ENCODE data around the gene RAPH1.

RAPH1 gene

GRCh38 chr2:203490391-203490790, 44.7 kb downstream of the RAPH1 start:
- no peak for DNase-seq (ENCODE audit: low read depth in 2 of 2)

- DNase-seq (ENCODE audit: low read depth in 2 of 2): no peak
Observed at GRCh38 chr2:203489531-203489930, 45.6 kb downstream of the RAPH1 start.

GRCh38 chr2:203484266-203485112, 50.6 kb downstream of the RAPH1 start:
- no peak for DNase-seq (ENCODE audit: low read depth in 2 of 2)

- no peak for DNase-seq (ENCODE audit: low read depth in 2 of 2)
Observed at GRCh38 chr2:203480623-203481022, 54.5 kb downstream of the RAPH1 start.

GRCh38 chr2:203476881-203477280, 58.2 kb downstream of the RAPH1 start:
- no peak for DNase-seq (ENCODE audit: low read depth in 2 of 2)

GRCh38 chr2:203471323-203471722, 63.8 kb downstream of the RAPH1 start:
- no peak for DNase-seq (ENCODE audit: low read depth in 2 of 2)

- no peak for DNase-seq (ENCODE audit: low read depth in 2 of 2)
Observed at GRCh38 chr2:203470371-203470770, 64.7 kb downstream of the RAPH1 start.

GRCh38 chr2:203469546-203469945, 65.6 kb downstream of the RAPH1 start:
- DNase-seq (ENCODE audit: low read depth in 2 of 2): no peak

GRCh38 chr2:203463266-203463678, 71.8 kb downstream of the RAPH1 start:
- peak; percentile 63 to 71 for DNase-seq (ENCODE audit: low read depth in 2 of 2)

- DNase-seq (ENCODE audit: low read depth in 2 of 2): no peak
Observed at GRCh38 chr2:203462308-203462707, 72.8 kb downstream of the RAPH1 start.

- DNase-seq (ENCODE audit: low read depth in 2 of 2): no peak
Observed at GRCh38 chr2:203461746-203462145, 73.4 kb downstream of the RAPH1 start.

- DNase-seq (ENCODE audit: low read depth in 2 of 2): no peak
Observed at GRCh38 chr2:203455209-203455608, 79.9 kb downstream of the RAPH1 start.

- no peak for DNase-seq (ENCODE audit: low read depth in 2 of 2)
Observed at GRCh38 chr2:203453858-203454451, 81.1 kb downstream of the RAPH1 start.

- no peak for DNase-seq (ENCODE audit: low read depth in 2 of 2)
Observed at GRCh38 chr2:203451689-203452088, 83.4 kb downstream of the RAPH1 start.

- peak; percentile 50 to 52 for DNase-seq (ENCODE audit: low read depth in 2 of 2)
Observed at GRCh38 chr2:203451011-203451410, 84.1 kb downstream of the RAPH1 start.

GRCh38 chr2:203450561-203450960, 84.5 kb downstream of the RAPH1 start:
- DNase-seq (ENCODE audit: low read depth in 2 of 2): no peak

GRCh38 chr2:203446780-203447179, 88.3 kb downstream of the RAPH1 start:
- no peak for DNase-seq (ENCODE audit: low read depth in 2 of 2)

GRCh38 chr2:203446071-203446481, 89.0 kb downstream of the RAPH1 start:
- DNase-seq (ENCODE audit: low read depth in 2 of 2): no peak

- no peak for DNase-seq (ENCODE audit: low read depth in 2 of 2)
Observed at GRCh38 chr2:203444738-203445137, 90.4 kb downstream of the RAPH1 start.

GRCh38 chr2:203442463-203442862, 92.6 kb downstream of the RAPH1 start:
- no peak for DNase-seq (ENCODE audit: low read depth in 2 of 2)

GRCh38 chr2:203441463-203441862, 93.6 kb downstream of the RAPH1 start:
- no peak for DNase-seq (ENCODE audit: low read depth in 2 of 2)

GRCh38 chr2:203440671-203441070, 94.4 kb downstream of the RAPH1 start:
- DNase-seq (ENCODE audit: low read depth in 2 of 2): no peak

GRCh38 chr2:203438528-203438927, 96.6 kb downstream of the RAPH1 start:
- DNase-seq (ENCODE audit: low read depth in 2 of 2): no peak

All from fibroblast of skin of left quadriceps (primary cell).